GM19099 (cell line): ENCODE results near the gene ARHGDIB.

ENCODE experiments used
- POLR2A ChIP-seq: IDR thresholded peaks from 3 replicates; pipeline ENCODE4 v1.6.1; 2011; ENCODE audit warnings: low read depth; ENCODE audit not compliant: insufficient read length; ENCODE audit errors: extremely low read depth

The ARHGDIB gene

GRCh38 chr12:14961466-14962152 is at the start of gene ARHGDIB:
TSS of gene ARHGDIB (minus strand) at chr12:14961601. CDS start at chr12:14950712, 10,889 bp downstream.
- peak; percentile 74 for TF ChIP-seq POLR2A

GRCh38 chr12:15011162-15011561 is 49.8 kb upstream of the ARHGDIB start:
- no peak for TF ChIP-seq POLR2A

GRCh38 chr12:15007551-15007950 is 46.1 kb upstream of the ARHGDIB start:
- TF ChIP-seq POLR2A: no peak

- no peak for TF ChIP-seq POLR2A
These were observed 43.7 kb upstream of the ARHGDIB start for GRCh38 chr12:15005064-15005463.

GRCh38 chr12:15004421-15004820 is 43.0 kb upstream of the ARHGDIB start:
- no peak for TF ChIP-seq POLR2A

- TF ChIP-seq POLR2A: no peak
These were observed 40.5 kb upstream of the ARHGDIB start for GRCh38 chr12:15001733-15002382.

- no peak for TF ChIP-seq POLR2A
These were observed 39.2 kb upstream of the ARHGDIB start for GRCh38 chr12:15000575-15000974.

- no peak for TF ChIP-seq POLR2A
These were observed 38.4 kb upstream of the ARHGDIB start for GRCh38 chr12:14999695-15000365.

- TF ChIP-seq POLR2A: no peak
These were observed 37.8 kb upstream of the ARHGDIB start for GRCh38 chr12:14999021-14999694.

GRCh38 chr12:14997998-14998397 is 36.6 kb upstream of the ARHGDIB start:
- TF ChIP-seq POLR2A: no peak

- no peak for TF ChIP-seq POLR2A
These were observed 34.4 kb upstream of the ARHGDIB start for GRCh38 chr12:14995583-14996425.

- TF ChIP-seq POLR2A: no peak
These were observed 33.2 kb upstream of the ARHGDIB start for GRCh38 chr12:14994610-14995009.

- TF ChIP-seq POLR2A: no peak
These were observed 32.3 kb upstream of the ARHGDIB start for GRCh38 chr12:14993537-14994266.

- TF ChIP-seq POLR2A: no peak
These were observed 31.7 kb upstream of the ARHGDIB start for GRCh38 chr12:14993117-14993516.
